ENCODE measurements around the gene CLCN2. TPM values are rescaled to one million over a fixed set of nuclear protein-coding genes. Genes with fewer than 3 reads are reported as not detected.
"Not testable (repeated sequence)": the region's sequence is repeated elsewhere in the genome, so short reads cannot be mapped to it uniquely, and the experiment has no call there.

The CLCN2 gene
- total and polyA plus RNA-seq, 3 donors from 2014 or later = 46.7 to 118 (median 98.2) TPM

DNA sequence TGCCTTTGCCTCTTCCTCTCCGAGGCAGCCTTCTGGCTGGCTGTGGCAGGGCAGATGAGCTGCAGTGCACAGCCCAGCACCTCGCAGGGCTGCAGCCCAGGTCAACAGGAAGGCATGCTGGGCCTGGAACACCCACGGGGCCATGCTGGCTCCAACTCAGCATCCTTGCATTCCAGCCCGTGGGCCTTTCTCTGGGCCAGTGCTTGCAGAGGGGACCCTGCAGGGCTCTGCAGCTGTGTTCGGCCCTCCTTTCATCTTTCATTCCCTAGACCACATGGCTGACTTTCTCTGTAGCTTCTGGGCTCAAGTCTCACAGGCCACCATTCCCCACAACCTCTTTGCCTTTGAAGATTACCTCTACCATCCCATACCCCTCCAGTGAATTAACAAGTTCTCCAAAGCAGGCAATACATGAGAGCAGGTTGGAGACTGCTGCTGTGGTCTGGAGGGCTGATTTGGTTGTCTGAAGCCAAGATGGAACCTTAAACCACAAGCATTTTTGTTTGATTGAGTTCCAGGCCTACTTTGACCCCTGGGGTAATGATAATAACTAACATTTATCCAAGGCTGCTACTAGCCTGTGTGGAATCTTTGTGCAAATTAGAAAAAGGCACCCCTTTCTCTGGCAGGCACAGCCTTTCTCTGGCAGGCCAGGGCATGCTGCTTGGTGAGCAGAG lies 18.1 kb downstream of the CLCN2 start:
- no peak for DNase-seq
- Histone ChIP-seq H3K9me3 (no peaks in the 10 kb centered on the region), H3K36me3 (ENCODE audit: low read depth, missing control alignments) (no peaks in the 10 kb centered on the region), H3K27me3 (no peaks in the 10 kb centered on the region), H3K4me1 (peaks cover 40% of the 10 kb centered on the region), H3K27ac (no peak overlapping the region), H3K4me3 (no peak overlapping the region)
- 54 to 58% methylated on average over 5 of the region's 5 CpGs for WGBS, 2 donors
- no peak for TF ChIP-seq POLR2A (IDR thresholded peaks at IDR 0.05)
- TF ChIP-seq, protein P1, sequence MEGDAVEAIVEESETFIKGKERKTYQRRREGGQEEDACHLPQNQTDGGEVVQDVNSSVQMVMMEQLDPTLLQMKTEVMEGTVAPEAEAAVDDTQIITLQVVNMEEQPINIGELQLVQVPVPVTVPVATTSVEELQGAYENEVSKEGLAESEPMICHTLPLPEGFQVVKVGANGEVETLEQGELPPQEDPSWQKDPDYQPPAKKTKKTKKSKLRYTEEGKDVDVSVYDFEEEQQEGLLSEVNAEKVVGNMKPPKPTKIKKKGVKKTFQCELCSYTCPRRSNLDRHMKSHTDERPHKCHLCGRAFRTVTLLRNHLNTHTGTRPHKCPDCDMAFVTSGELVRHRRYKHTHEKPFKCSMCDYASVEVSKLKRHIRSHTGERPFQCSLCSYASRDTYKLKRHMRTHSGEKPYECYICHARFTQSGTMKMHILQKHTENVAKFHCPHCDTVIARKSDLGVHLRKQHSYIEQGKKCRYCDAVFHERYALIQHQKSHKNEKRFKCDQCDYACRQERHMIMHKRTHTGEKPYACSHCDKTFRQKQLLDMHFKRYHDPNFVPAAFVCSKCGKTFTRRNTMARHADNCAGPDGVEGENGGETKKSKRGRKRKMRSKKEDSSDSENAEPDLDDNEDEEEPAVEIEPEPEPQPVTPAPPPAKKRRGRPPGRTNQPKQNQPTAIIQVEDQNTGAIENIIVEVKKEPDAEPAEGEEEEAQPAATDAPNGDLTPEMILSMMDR (IDR thresholded peaks at IDR 0.05) = no peak
- intact Hi-C loops (cut with DNase I; ENCODE audit: low total_unique reads) = no loop called here

DNA sequence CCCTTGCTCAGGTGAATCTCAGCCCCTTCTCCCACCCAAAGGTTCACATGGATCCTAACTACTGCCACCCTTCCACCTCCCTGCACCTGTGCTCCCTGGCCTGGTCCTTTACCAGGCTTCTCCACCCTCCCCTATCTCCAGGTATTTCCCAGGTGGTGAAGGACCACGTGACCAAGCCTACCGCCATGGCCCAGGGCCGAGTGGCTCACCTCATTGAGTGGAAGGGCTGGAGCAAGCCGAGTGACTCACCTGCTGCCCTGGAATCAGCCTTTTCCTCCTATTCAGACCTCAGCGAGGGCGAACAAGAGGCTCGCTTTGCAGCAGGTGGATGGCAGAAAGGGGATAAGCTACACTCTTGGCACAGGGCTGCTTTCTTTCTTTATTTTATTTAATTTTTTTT lies 19.5 kb downstream of the CLCN2 start:
- no peaks in the 10 kb centered on the region for H3K9me3 ChIP-seq
- no peaks in the 10 kb centered on the region for H3K27me3 ChIP-seq
- DNase-seq = no peak
- peaks cover 43% of the 10 kb centered on the region for H3K4me1 ChIP-seq
- no peak overlapping the region for H3K4me3 ChIP-seq
- TF ChIP-seq, protein P1 (IDR thresholded peaks at IDR 0.05) = no peak
- no peak for TF ChIP-seq POLR2A (IDR thresholded peaks at IDR 0.05)
- intact Hi-C loops (cut with DNase I; ENCODE audit: low total_unique reads) = no loop called here
- no peaks in the 10 kb centered on the region for H3K36me3 ChIP-seq (ENCODE audit: low read depth, missing control alignments)
- WGBS, 2 donors = 92 to 95% methylated on average over 7 of the region's 7 CpGs
- H3K27ac ChIP-seq = no peak overlapping the region

DNA sequence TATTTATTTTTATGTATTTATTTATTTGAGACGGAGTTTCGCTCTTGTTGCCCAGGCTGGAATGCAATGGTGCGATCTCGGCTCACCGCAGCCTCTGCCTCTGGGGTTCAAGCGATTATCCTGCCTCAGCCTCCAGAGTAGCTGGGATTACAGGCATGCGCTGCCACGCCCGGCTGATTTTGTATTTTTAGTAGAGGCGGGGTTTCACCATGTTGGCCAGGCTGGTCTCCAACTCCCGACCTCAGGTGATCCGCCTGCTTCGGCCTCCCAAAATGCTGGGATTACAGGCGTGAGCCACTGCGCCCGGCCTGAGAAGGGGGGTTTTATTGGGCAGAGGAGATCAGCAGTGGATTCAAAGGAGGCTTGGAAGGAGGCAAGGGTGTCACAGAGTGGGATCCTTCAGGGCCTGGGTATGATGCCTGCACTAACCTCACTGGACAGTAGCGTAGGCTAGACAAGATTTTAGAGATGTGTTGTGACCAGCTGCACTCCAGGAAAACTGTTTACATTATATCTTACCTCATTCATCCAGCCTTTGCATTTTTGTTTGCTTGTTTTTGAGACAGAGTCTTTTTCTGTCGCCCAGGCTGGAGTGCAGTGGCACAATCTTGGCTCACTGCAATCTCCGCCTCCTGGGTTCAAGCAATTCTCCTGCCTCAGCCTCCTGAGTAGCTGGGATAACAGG lies 21.8 kb downstream of the CLCN2 start:
- DNase-seq; H3K4me3 ChIP-seq; H3K36me3 ChIP-seq (ENCODE audit: low read depth, missing control alignments); H3K27ac ChIP-seq; intact Hi-C loops (cut with DNase I; ENCODE audit: low total_unique reads); H3K9me3 ChIP-seq; H3K27me3 ChIP-seq: not testable (repeated sequence)
- WGBS, 2 donors = 88 to 89% methylated on average over 19 of the region's 19 CpGs
- peaks cover 38% of the 10 kb centered on the region for H3K4me1 ChIP-seq

DNA sequence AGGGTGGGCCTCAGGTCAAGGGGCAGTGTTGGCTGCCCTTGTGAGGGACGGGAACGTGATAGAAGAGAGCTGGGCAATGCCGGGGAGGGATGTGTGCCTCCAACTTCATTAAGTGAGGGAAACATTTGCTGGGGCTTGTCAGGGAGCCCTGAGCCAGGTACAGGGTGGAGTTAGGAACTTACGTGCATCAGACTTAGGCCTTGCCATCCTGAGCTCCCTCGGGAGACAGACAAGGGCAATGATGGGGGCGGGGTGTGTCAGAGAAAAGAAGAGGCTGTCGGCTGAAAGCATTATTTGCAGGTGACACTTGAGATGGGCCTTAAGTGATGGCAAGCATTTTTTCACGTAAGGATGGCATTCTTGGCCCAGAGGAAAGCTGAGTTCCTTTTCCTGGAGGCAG lies 22.4 kb downstream of the CLCN2 start:
- peak overlapping the region; percentile 96 to 98 for H3K27ac ChIP-seq
- TF ChIP-seq, protein P1 (IDR thresholded peaks at IDR 0.05) = no peak
- DNase-seq = no peak
- H3K36me3 ChIP-seq (ENCODE audit: low read depth, missing control alignments) = no peaks in the 10 kb centered on the region
- WGBS, 2 donors = 38 to 50% methylated on average over 8 of the region's 8 CpGs
- peaks cover 38% of the 10 kb centered on the region for H3K4me1 ChIP-seq
- intact Hi-C loops (cut with DNase I; ENCODE audit: low total_unique reads) = no loop called here
- no peaks in the 10 kb centered on the region for H3K9me3 ChIP-seq
- H3K4me3 ChIP-seq = peak overlapping the region; percentile 16 to 47
- no peaks in the 10 kb centered on the region for H3K27me3 ChIP-seq

DNA sequence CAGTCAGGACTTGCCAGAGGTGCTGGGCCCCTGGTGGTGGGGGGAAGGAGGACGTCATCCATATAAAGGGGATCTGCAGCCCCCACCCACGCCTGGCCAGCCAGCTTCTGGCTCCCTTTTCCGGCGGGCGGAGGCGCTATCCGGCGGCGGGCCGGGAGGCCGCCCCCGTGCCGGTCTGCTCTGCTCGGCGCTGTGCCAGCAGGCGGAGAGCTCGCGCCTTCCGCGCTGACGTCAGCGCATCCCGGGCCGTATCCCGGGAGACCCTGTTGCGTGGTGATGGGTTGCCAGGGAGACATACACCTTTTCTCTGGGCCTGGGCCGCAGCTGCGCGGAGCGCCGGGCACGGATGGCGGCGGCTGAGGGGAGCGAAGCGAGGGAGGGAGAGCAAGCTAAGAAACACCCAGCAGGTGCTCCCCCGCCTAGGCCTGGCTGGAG lies 22.9 kb downstream of the CLCN2 start:
- no peaks in the 10 kb centered on the region for H3K27me3 ChIP-seq
- DNase-seq = peak; percentile 86
- intact Hi-C loops (cut with DNase I; ENCODE audit: low total_unique reads) = no loop called here
- H3K36me3 ChIP-seq (ENCODE audit: low read depth, missing control alignments) = no peaks in the 10 kb centered on the region
- H3K9me3 ChIP-seq = no peaks in the 10 kb centered on the region
- WGBS, 2 donors = 0 to 15% methylated on average over 2 to 36 of the region's 37 CpGs
- H3K4me3 ChIP-seq = peak overlapping the region; percentile 16 to 47
- H3K27ac ChIP-seq = peak overlapping the region; percentile 96 to 98
- TF ChIP-seq POLR2A (IDR thresholded peaks at IDR 0.05) = no peak
- TF ChIP-seq, protein P1 (IDR thresholded peaks at IDR 0.05) = peak in 2 of 3 experiments; percentile 16 to 18
- H3K4me1 ChIP-seq = peaks cover 37% of the 10 kb centered on the region

Data from testis (tissue), 3 donors.